Endothelial cell of umbilical vein (primary cell): ENCODE measurements around the gene KRT3. TPM values are rescaled to one million over a fixed set of nuclear protein-coding genes. Genes with fewer than 3 reads are reported as not detected.

ENCODE experiments used
- BruUV-seq: library from RNA; stranded (reverse); fragments of 400-500 nt; replicated peaks from 2 replicates; lab custom pipeline; 2021; lab: Mats Ljungman, UMichigan
- CTCF ChIA-PET: fragments of 300-600, 350-600 bp; sonication (Branson Sonifier 250); formaldehyde crosslinking; loops from one replicate; lab custom pipeline; 2021; ENCODE audit warnings: antibody characterized with exemption, inconsistent platforms; lab: Charles Lee
- POLR2A ChIA-PET: fragments of 300-600, 350-600 bp; sonication (Branson Sonifier 250); formaldehyde crosslinking; loops from one replicate; lab custom pipeline; 2021; ENCODE audit warnings: antibody characterized with exemption, inconsistent platforms; lab: Charles Lee
- DNase-seq: peaks from one replicate; pipeline ENCODE4 v3.0.0-alpha.2; 2011; ENCODE audit warnings: low read depth, low spot score
- FAIRE-seq: peaks from 2 replicates; lab custom pipeline; 2011; peaks lifted over from hg19 to GRCh38; lab: Jason Lieb, UNC
- H2AFZ ChIP-seq: 2 replicates; pipeline ENCODE4 v1.6.0; 2012; ENCODE audit warnings: low read depth, low read length, control low read depth, inconsistent platforms
- H3K27ac ChIP-seq: 2 replicates; pipeline ENCODE4 v1.5.1; 2011; ENCODE audit warnings: low read depth, mild to moderate bottlenecking, control low read depth, low read length, moderate library complexity; ENCODE audit not compliant: insufficient read depth
- H3K27me3 ChIP-seq, 2 experiments: 2 replicates each; pipeline versions ENCODE4 v1.6.0 to v1.6.1; 2011; ENCODE audit warnings: low read length in 2 of 2, mixed read lengths in 1 of 2; ENCODE audit not compliant: control insufficient read depth in 2 of 2, insufficient read depth in 2 of 2
- H3K36me3 ChIP-seq, 2 experiments: 2 replicates in 1 of 2; 3 replicates in 1 of 2; pipeline ENCODE4 v1.5.1; 2011; ENCODE audit warnings: low read length in 2 of 2, mild to moderate bottlenecking in 1 of 2, moderate library complexity in 1 of 2; ENCODE audit not compliant: control insufficient read depth in 2 of 2, insufficient read depth in 2 of 2; ENCODE audit errors: extremely low read depth in 1 of 2
- H3K4me1 ChIP-seq: 3 replicates; pipeline ENCODE4 v1.5.1; 2011; ENCODE audit warnings: mild to moderate bottlenecking, low read length; ENCODE audit not compliant: control insufficient read depth, insufficient read depth; ENCODE audit errors: extremely low read depth
- H3K4me2 ChIP-seq: 2 replicates; pipeline ENCODE4 v1.6.1; 2011; ENCODE audit warnings: low read length, control low read depth, mixed read lengths; ENCODE audit not compliant: insufficient read depth
- H3K4me3 ChIP-seq, 3 experiments: fragments of 200-600 bp in 1 of 3; sonication (generic), shearing (Covaris generic) in 1 of 3; replicated peaks in 1 of 3; 2 replicates each; pipeline ENCODE4 v1.5.1; 2011 to 2016; ENCODE audit warnings: control low read depth in 3 of 3, low read length in 3 of 3, mild to moderate bottlenecking in 2 of 3, inconsistent platforms in 1 of 3, low read depth in 1 of 3, moderate library complexity in 1 of 3; ENCODE audit not compliant: insufficient read depth in 1 of 3
- H3K79me2 ChIP-seq: 2 replicates; pipeline ENCODE4 v1.6.0; 2012; ENCODE audit warnings: low read length, inconsistent platforms; ENCODE audit not compliant: control insufficient read depth, insufficient read depth
- H3K9ac ChIP-seq: replicated peaks from 2 replicates; pipeline ENCODE3; 2011; ENCODE audit warnings: low read length, control low read depth; ENCODE audit not compliant: insufficient read depth; ENCODE audit errors: extremely low read depth
- H3K9me1 ChIP-seq: replicated peaks from 3 replicates; pipeline ENCODE4 v1.6.0; 2011; ENCODE audit warnings: mild to moderate bottlenecking, low read length; ENCODE audit not compliant: control insufficient read depth, insufficient read depth; ENCODE audit errors: extremely low read depth
- H3K9me3 ChIP-seq: replicated peaks from 2 replicates; pipeline ENCODE4 v1.5.1; 2012; ENCODE audit warnings: low read length, inconsistent platforms; ENCODE audit not compliant: control insufficient read depth, insufficient read depth
- H4K20me1 ChIP-seq: replicated peaks from 2 replicates; pipeline ENCODE3; 2011; ENCODE audit warnings: mild to moderate bottlenecking, low read length; ENCODE audit not compliant: control insufficient read depth, insufficient read depth; ENCODE audit errors: extremely low read depth
- EZH2 ChIP-seq: IDR thresholded peaks from 2 replicates; pipeline ENCODE4 v1.6.1; 2012; ENCODE audit warnings: borderline replicate concordance, low read depth, mild to moderate bottlenecking, moderate library complexity, low read length, inconsistent platforms; ENCODE audit not compliant: severe bottlenecking
- FOS ChIP-seq: IDR thresholded peaks from 2 replicates; pipeline ENCODE4 v1.6.1; 2011; ENCODE audit warnings: mild to moderate bottlenecking, low read length, moderate library complexity, borderline replicate concordance; ENCODE audit not compliant: insufficient read depth
- GATA2 ChIP-seq: IDR thresholded peaks from 2 replicates; pipeline ENCODE4 v1.7.0; 2011; ENCODE audit warnings: low read depth, mild to moderate bottlenecking, moderate library complexity, mixed read lengths, low read length; ENCODE audit not compliant: insufficient read length, insufficient read depth
- JUN ChIP-seq: IDR thresholded peaks from 2 replicates; pipeline ENCODE4 v1.6.1; 2011; ENCODE audit warnings: borderline replicate concordance, low read depth; ENCODE audit not compliant: insufficient read length, insufficient read depth
- MYC ChIP-seq: IDR thresholded peaks from one replicate; pipeline ENCODE4 v1.6.1; 2011; ENCODE audit warnings: mild to moderate bottlenecking, low read depth, low read length
- POLR2A ChIP-seq: IDR thresholded peaks from 2 replicates; pipeline ENCODE4 v1.6.1; 2012; ENCODE audit warnings: low read depth, mild to moderate bottlenecking, control low read depth, low read length
- POLR2AphosphoS5 ChIP-seq: IDR thresholded peaks from 2 replicates; pipeline ENCODE4 v1.6.1; 2012; ENCODE audit warnings: low read depth, mild to moderate bottlenecking, control low read depth, low read length, moderate library complexity; ENCODE audit not compliant: insufficient read depth
- dilution Hi-C: fragments of 300-500 bp; cut with MboI; formaldehyde crosslinking; loops from one replicate; pipeline ENCODE4 v1.15.0; 2019; ENCODE audit warnings: low sequenced_read_pairs; ENCODE audit not compliant: extremely low pct_ligation_motif_present
- intact Hi-C: fragments of 100-400 bp; cut with micrococcal nuclease; formaldehyde crosslinking; loops from one replicate; pipeline ENCODE4 v1.10.0; 2022
- polyA plus RNA-seq, 4 experiments: library from polyadenylated mRNA; depleted of rRNA in 3 of 4; stranded (reverse) in 3 of 4; unstranded in 1 of 4; fragments of >200 nt; gene quantifications; 2 replicates each; pipeline versions ENCODE4 v1.2.1 to v1.2.3, GENCODE V29; 2011 to 2012; ENCODE audit warnings: missing spikeins in 1 of 4
- total RNA-seq: library from RNA; stranded (reverse); gene quantifications from 2 replicates; pipeline ENCODE4 v1.2.3, GENCODE V29; 2021
- TF ChIP-seq, protein P1 (sequence below), 2 donors: IDR thresholded peaks; 1 replicate in 1 of 2; 2 replicates in 1 of 2; pipeline ENCODE4 v1.5.1; 2011; ENCODE audit warnings: low read length in 2 of 2, mild to moderate bottlenecking in 2 of 2, moderate library complexity in 2 of 2, control low read depth in 1 of 2, inconsistent platforms in 1 of 2, low read depth in 1 of 2; ENCODE audit not compliant: insufficient read depth in 1 of 2; ENCODE audit errors: extremely low read depth in 1 of 2
- TF ChIP-seq, protein P2 (sequence below): IDR thresholded peaks from 2 replicates; pipeline ENCODE4 v1.6.1; 2011; ENCODE audit not compliant: insufficient read depth, insufficient read length

KRT3 gene
- total and polyA plus RNA-seq, 2 donors (not counting 3 experiments of a cell fraction or from before 2014, with no cell fraction given): not detected

DNA sequence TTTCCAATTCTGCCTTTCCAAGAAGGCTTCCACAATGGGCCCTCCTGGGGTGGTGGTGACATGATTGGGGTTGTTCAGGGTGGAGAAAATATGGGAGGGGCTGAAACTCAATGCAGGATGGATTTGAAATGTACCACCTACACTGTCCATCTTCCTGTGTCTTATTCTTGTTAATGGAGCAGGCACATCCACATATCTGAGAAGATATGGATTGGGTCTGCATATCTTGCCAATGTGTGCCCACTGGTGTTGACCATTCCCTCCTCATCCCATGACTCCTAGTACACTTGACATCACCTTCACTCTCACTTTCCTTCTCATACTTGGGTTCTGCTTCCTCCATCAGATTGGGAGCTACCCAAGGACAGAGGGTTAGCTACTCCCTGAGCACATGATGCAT is 26.0 kb downstream of the KRT3 start:
- no peak for TF ChIP-seq FOS
- TF ChIP-seq EZH2: no peak
- TF ChIP-seq GATA2: no peak
- no peak for TF ChIP-seq JUN
- no peak for TF ChIP-seq MYC
- TF ChIP-seq POLR2AphosphoS5: no peak
- TF ChIP-seq, protein P1, sequence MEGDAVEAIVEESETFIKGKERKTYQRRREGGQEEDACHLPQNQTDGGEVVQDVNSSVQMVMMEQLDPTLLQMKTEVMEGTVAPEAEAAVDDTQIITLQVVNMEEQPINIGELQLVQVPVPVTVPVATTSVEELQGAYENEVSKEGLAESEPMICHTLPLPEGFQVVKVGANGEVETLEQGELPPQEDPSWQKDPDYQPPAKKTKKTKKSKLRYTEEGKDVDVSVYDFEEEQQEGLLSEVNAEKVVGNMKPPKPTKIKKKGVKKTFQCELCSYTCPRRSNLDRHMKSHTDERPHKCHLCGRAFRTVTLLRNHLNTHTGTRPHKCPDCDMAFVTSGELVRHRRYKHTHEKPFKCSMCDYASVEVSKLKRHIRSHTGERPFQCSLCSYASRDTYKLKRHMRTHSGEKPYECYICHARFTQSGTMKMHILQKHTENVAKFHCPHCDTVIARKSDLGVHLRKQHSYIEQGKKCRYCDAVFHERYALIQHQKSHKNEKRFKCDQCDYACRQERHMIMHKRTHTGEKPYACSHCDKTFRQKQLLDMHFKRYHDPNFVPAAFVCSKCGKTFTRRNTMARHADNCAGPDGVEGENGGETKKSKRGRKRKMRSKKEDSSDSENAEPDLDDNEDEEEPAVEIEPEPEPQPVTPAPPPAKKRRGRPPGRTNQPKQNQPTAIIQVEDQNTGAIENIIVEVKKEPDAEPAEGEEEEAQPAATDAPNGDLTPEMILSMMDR (IDR thresholded peaks at IDR 0.05; ENCODE audit: extremely low read depth in 1 of 2, insufficient read depth in 1 of 2, low read depth in 1 of 2, low read length in 2 of 2): no peak
- no peak for TF ChIP-seq POLR2A
- TF ChIP-seq, protein P2, sequence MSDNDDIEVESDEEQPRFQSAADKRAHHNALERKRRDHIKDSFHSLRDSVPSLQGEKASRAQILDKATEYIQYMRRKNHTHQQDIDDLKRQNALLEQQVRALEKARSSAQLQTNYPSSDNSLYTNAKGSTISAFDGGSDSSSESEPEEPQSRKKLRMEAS: no peak
- Histone ChIP-seq H2AFZ (no peak overlapping the region), H3K27me3 (peaks cover 0 to 10% of the 10 kb centered on the region in 2 experiments), H4K20me1 (no peaks in the 10 kb centered on the region), H3K79me2 (no peaks in the 10 kb centered on the region), H3K9me1 (no peaks in the 10 kb centered on the region), H3K4me1 (no peaks in the 10 kb centered on the region), H3K9me3 (no peaks in the 10 kb centered on the region), H3K27ac (no peak overlapping the region), H3K4me2 (no peak overlapping the region), H3K4me3 (no peak overlapping the region), H3K36me3 (no peaks in the 10 kb centered on the region), H3K9ac (no peak overlapping the region)
- POLR2A ChIA-PET: no interaction called here
- no peak for DNase-seq
- no peak for FAIRE-seq
- CTCF ChIA-PET: no interaction called here
- BruUV-seq: no TSS peak
- dilution Hi-C loops (no loop called here), intact Hi-C loops (no loop called here)
